ENCODE data around the gene CFAP99.

The CFAP99 gene

GRCh38 chr4:2375427-2375826 lies 43.3 kb upstream of the CFAP99 start:
- TF ChIP-seq REST (IDR thresholded peaks at IDR 0.05; ENCODE audit: insufficient read depth in 1 of 2, low read depth in 2 of 2, low read length in 2 of 2) (no peak), SIN3A (IDR thresholded peaks at IDR 0.05; ENCODE audit: borderline replicate concordance, insufficient read depth, low read length) (no peak), FOXP2 (optimal IDR thresholded peaks at IDR 0.05; ENCODE audit: borderline replicate concordance, extremely low read depth, extremely low read length, insufficient read depth) (no peak), TAF1 (IDR thresholded peaks at IDR 0.05; ENCODE audit: borderline replicate concordance, insufficient read depth, low read length) (no peak), POLR2AphosphoS5 (IDR thresholded peaks at IDR 0.05; ENCODE audit: low read depth, low read length) (no peak)

- TF ChIP-seq POLR2AphosphoS5 (IDR thresholded peaks at IDR 0.05; ENCODE audit: low read depth, low read length) = no peak
- TF ChIP-seq SIN3A (IDR thresholded peaks at IDR 0.05; ENCODE audit: borderline replicate concordance, insufficient read depth, low read length) = no peak
- TF ChIP-seq REST (IDR thresholded peaks at IDR 0.05; ENCODE audit: insufficient read depth in 1 of 2, low read depth in 2 of 2, low read length in 2 of 2) = no peak
- no peak for TF ChIP-seq TAF1 (IDR thresholded peaks at IDR 0.05; ENCODE audit: borderline replicate concordance, insufficient read depth, low read length)
- no peak for TF ChIP-seq FOXP2 (optimal IDR thresholded peaks at IDR 0.05; ENCODE audit: borderline replicate concordance, extremely low read depth, extremely low read length, insufficient read depth)
These were observed 41.5 kb upstream of the CFAP99 start for GRCh38 chr4:2377241-2377640.

GRCh38 chr4:2378401-2378800 lies 40.4 kb upstream of the CFAP99 start:
- TF ChIP-seq FOXP2 (optimal IDR thresholded peaks at IDR 0.05; ENCODE audit: borderline replicate concordance, extremely low read depth, extremely low read length, insufficient read depth) (no peak), SIN3A (IDR thresholded peaks at IDR 0.05; ENCODE audit: borderline replicate concordance, insufficient read depth, low read length) (no peak), REST (IDR thresholded peaks at IDR 0.05; ENCODE audit: insufficient read depth in 1 of 2, low read depth in 2 of 2, low read length in 2 of 2) (no peak), POLR2AphosphoS5 (IDR thresholded peaks at IDR 0.05; ENCODE audit: low read depth, low read length) (no peak), TAF1 (IDR thresholded peaks at IDR 0.05; ENCODE audit: borderline replicate concordance, insufficient read depth, low read length) (no peak)

- TF ChIP-seq TAF1 (IDR thresholded peaks at IDR 0.05; ENCODE audit: borderline replicate concordance, insufficient read depth, low read length) (no peak), POLR2AphosphoS5 (IDR thresholded peaks at IDR 0.05; ENCODE audit: low read depth, low read length) (no peak), FOXP2 (optimal IDR thresholded peaks at IDR 0.05; ENCODE audit: borderline replicate concordance, extremely low read depth, extremely low read length, insufficient read depth) (no peak), SIN3A (IDR thresholded peaks at IDR 0.05; ENCODE audit: borderline replicate concordance, insufficient read depth, low read length) (no peak), REST (IDR thresholded peaks at IDR 0.05; ENCODE audit: insufficient read depth in 1 of 2, low read depth in 2 of 2, low read length in 2 of 2) (no peak)
These were observed 39.9 kb upstream of the CFAP99 start for GRCh38 chr4:2378898-2379297.

GRCh38 chr4:2383760-2384159 lies 35.0 kb upstream of the CFAP99 start:
- TF ChIP-seq FOXP2 (optimal IDR thresholded peaks at IDR 0.05; ENCODE audit: borderline replicate concordance, extremely low read depth, extremely low read length, insufficient read depth) = no peak
- no peak for TF ChIP-seq TAF1 (IDR thresholded peaks at IDR 0.05; ENCODE audit: borderline replicate concordance, insufficient read depth, low read length)
- no peak for TF ChIP-seq REST (IDR thresholded peaks at IDR 0.05; ENCODE audit: insufficient read depth in 1 of 2, low read depth in 2 of 2, low read length in 2 of 2)
- no peak for TF ChIP-seq SIN3A (IDR thresholded peaks at IDR 0.05; ENCODE audit: borderline replicate concordance, insufficient read depth, low read length)
- no peak for TF ChIP-seq POLR2AphosphoS5 (IDR thresholded peaks at IDR 0.05; ENCODE audit: low read depth, low read length)
